ENCODE results near the gene HCN2. TPM values are rescaled to one million over a fixed set of nuclear protein-coding genes. Genes with fewer than 3 reads are reported as not detected.
"Not testable (repeated sequence)": the region's sequence is repeated elsewhere in the genome, so short reads cannot be mapped to it uniquely, and the experiment has no call there.

Gene HCN2
- total RNA-seq, 1 experiment from 2014 or later, result 13.1 TPM

DNA sequence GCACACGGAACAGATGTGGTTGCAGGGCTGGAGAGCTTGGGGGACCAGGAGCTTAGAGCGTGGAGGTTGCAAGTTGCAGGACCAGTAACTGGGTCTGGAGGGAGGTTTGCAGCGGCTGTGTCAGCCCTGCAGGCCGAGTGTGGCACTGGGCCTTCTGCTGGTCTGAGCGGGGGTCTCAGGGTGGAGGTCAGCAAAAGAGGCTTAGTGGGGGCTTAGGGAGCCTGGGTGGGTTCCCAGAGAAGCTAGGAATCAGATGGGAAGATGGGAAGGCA, 5.8 kb upstream of the HCN2 start:
- H3K9me3 ChIP-seq (ENCODE audit: low read depth, low read length, poor library complexity, severe bottlenecking), result no peaks in the 10 kb centered on the region
- TF ChIP-seq EZH2 (IDR thresholded peaks at IDR 0.05; ENCODE audit: borderline replicate concordance, low read depth, low read length, poor library complexity, severe bottlenecking), result no peak
- TF ChIP-seq, protein P1, sequence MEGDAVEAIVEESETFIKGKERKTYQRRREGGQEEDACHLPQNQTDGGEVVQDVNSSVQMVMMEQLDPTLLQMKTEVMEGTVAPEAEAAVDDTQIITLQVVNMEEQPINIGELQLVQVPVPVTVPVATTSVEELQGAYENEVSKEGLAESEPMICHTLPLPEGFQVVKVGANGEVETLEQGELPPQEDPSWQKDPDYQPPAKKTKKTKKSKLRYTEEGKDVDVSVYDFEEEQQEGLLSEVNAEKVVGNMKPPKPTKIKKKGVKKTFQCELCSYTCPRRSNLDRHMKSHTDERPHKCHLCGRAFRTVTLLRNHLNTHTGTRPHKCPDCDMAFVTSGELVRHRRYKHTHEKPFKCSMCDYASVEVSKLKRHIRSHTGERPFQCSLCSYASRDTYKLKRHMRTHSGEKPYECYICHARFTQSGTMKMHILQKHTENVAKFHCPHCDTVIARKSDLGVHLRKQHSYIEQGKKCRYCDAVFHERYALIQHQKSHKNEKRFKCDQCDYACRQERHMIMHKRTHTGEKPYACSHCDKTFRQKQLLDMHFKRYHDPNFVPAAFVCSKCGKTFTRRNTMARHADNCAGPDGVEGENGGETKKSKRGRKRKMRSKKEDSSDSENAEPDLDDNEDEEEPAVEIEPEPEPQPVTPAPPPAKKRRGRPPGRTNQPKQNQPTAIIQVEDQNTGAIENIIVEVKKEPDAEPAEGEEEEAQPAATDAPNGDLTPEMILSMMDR (conservative IDR thresholded peaks at IDR 0.05; ENCODE audit: low read depth, low read length), result no peak
- H3K27ac ChIP-seq (ENCODE audit: low read depth, low read length, poor library complexity, severe bottlenecking), result no peak overlapping the region
- CTCF ChIA-PET, result interaction anchor here (0.6 to 1.2 kb wide), 3 partner anchors 9 to 150 kb away, joined by 3 to 4 read pairs (median 4); no protein-coding TSS in a partner anchor
- H3K36me3 ChIP-seq (ENCODE audit: insufficient read depth, low read length, poor library complexity, severe bottlenecking), result peaks cover 43% of the 10 kb centered on the region
- peaks cover 8% of the 10 kb centered on the region for H3K4me1 ChIP-seq (ENCODE audit: insufficient read depth, low read length, poor library complexity, severe bottlenecking)
- intact Hi-C loops (cut with micrococcal nuclease; ENCODE audit: unreplicated experiment), result no loop called here
- POLR2A ChIA-PET (ENCODE audit: low non-redundant PET), result no interaction called here
- no peak overlapping the region for H3K4me3 ChIP-seq (ENCODE audit: low read depth, low read length, poor library complexity, severe bottlenecking)
- BruUV-seq (replicated peaks), result no TSS peak
- H3K27me3 ChIP-seq (replicated peaks; ENCODE audit: insufficient read depth, low read depth, low read length, poor library complexity), result no peaks in the 10 kb centered on the region
- no peak for DNase-seq (ENCODE audit: low spot score)

- DNase-seq (ENCODE audit: low spot score), result peak; percentile 83
- intact Hi-C loops (cut with micrococcal nuclease; ENCODE audit: unreplicated experiment), result loop anchor here (5.0 kb wide), 2 partner anchors 43 to 148 kb away; no protein-coding TSS in a partner anchor
- CTCF ChIA-PET, result interaction anchor here (0.6 to 1.2 kb wide), 3 partner anchors 9 to 150 kb away, joined by 3 to 4 read pairs (median 4); no protein-coding TSS in a partner anchor
- POLR2A ChIA-PET (ENCODE audit: low non-redundant PET), result no interaction called here
- TF ChIP-seq EZH2 (IDR thresholded peaks at IDR 0.05; ENCODE audit: borderline replicate concordance, low read depth, low read length, poor library complexity, severe bottlenecking), result no peak
- TF ChIP-seq, protein P1 (conservative IDR thresholded peaks at IDR 0.05; ENCODE audit: low read depth, low read length), result peak; percentile 98
- no TSS peak for BruUV-seq (replicated peaks)
- no peak overlapping the region for H3K4me3 ChIP-seq (ENCODE audit: low read depth, low read length, poor library complexity, severe bottlenecking)
- no peaks in the 10 kb centered on the region for H3K9me3 ChIP-seq (ENCODE audit: low read depth, low read length, poor library complexity, severe bottlenecking)
- peaks cover 13% of the 10 kb centered on the region for H3K4me1 ChIP-seq (ENCODE audit: insufficient read depth, low read length, poor library complexity, severe bottlenecking)
- H3K27ac ChIP-seq (ENCODE audit: low read depth, low read length, poor library complexity, severe bottlenecking), result no peak overlapping the region
- H3K36me3 ChIP-seq (ENCODE audit: insufficient read depth, low read length, poor library complexity, severe bottlenecking), result peaks cover 40% of the 10 kb centered on the region
- no peaks in the 10 kb centered on the region for H3K27me3 ChIP-seq (replicated peaks; ENCODE audit: insufficient read depth, low read depth, low read length, poor library complexity)
These were observed 5.3 kb upstream of the HCN2 start for GRCh38 chr19:584240-585001.

DNA sequence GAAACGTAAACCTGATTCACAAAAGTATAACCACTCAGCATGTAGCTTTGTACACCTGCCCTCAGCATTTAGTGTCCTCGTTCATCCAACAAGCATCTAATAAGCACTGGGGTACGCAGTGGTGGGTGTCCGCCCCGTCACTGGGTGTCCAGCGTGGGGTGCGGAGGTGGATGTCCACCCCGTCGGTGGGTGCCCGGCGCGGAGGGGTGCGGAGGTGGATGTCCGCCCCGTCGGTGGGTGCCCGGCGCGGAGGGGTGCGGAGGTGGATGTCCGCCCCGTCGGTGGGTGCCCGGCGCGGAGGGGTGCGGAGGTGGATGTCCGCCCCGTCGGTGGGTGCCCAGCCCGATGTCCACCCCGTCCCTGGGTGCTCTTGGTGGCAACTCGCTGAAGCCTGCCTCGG, 4.5 kb upstream of the HCN2 start:
- H3K27ac ChIP-seq (ENCODE audit: low read depth, low read length, poor library complexity, severe bottlenecking); H3K9me3 ChIP-seq (ENCODE audit: low read depth, low read length, poor library complexity, severe bottlenecking); DNase-seq (ENCODE audit: low spot score); POLR2A ChIA-PET (ENCODE audit: low non-redundant PET); H3K4me3 ChIP-seq (ENCODE audit: low read depth, low read length, poor library complexity, severe bottlenecking); H3K27me3 ChIP-seq (replicated peaks; ENCODE audit: insufficient read depth, low read depth, low read length, poor library complexity); BruUV-seq (replicated peaks): not testable (repeated sequence)
- Histone ChIP-seq H3K4me1 (ENCODE audit: insufficient read depth, low read length, poor library complexity, severe bottlenecking) (peaks cover 13% of the 10 kb centered on the region), H3K36me3 (ENCODE audit: insufficient read depth, low read length, poor library complexity, severe bottlenecking) (peaks cover 34% of the 10 kb centered on the region)
- CTCF ChIA-PET, result interaction anchor here (0.6 to 1.2 kb wide), 3 partner anchors 10 to 294 kb away, joined by 3 to 4 read pairs (median 4); no protein-coding TSS in a partner anchor
- intact Hi-C loops (cut with micrococcal nuclease; ENCODE audit: unreplicated experiment), result loop anchor here (5.0 kb wide), 2 partner anchors 42 to 147 kb away; no protein-coding TSS in a partner anchor

Data from A673 (cell line).